NB4 (cell line): ENCODE data around the gene DNMBP.
"Not testable (repeated sequence)": the region's sequence is repeated elsewhere in the genome, so short reads cannot be mapped to it uniquely, and the experiment has no call there.

Experiments
- MYC ChIP-seq: IDR thresholded peaks from 2 replicates; pipeline ENCODE4 v1.6.1; 2011; ENCODE audit warnings: low read depth, low read length
- POLR2A ChIP-seq: IDR thresholded peaks from 2 replicates; pipeline ENCODE4 v1.6.1; 2011; ENCODE audit warnings: mild to moderate bottlenecking; ENCODE audit not compliant: insufficient read length; ENCODE audit errors: extremely low read depth
- TF ChIP-seq, protein P1 (sequence below): IDR thresholded peaks from one replicate; pipeline ENCODE4 v1.5.1; 2012; ENCODE audit warnings: low read depth, low read length

DNA sequence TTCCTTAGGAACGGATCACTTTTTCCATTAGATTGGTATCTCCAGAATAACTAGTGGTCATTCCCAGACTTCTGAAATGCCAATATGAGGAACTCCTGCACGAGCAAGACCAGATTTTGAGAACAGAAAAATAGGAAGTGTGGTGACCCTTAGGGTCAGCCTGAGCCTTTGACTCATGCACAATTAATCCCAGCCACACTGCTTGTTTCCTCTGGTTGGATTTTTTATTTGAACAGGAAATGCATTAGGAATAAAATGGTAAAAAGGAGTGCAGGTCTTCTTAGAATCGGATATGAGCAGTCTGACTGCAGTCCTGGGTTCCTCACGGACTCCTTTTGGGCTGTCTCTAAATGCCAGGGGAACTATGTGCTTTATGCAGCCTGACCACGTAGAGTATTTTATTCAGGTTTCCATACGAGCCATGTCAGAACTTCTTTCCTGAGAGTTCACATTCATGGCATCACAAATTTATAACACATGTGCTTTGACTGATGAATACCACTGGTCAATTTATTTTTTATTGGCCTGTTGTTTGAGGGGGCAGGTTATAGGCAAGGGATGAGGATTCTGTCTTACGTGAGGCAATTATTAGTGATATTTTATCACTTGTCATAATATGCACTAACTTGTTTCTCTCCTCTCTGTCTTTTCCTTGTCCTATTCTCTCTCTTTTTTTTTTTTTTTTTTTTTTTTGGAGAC is 46.1 kb downstream of the DNMBP start:
- TF ChIP-seq, protein P1, sequence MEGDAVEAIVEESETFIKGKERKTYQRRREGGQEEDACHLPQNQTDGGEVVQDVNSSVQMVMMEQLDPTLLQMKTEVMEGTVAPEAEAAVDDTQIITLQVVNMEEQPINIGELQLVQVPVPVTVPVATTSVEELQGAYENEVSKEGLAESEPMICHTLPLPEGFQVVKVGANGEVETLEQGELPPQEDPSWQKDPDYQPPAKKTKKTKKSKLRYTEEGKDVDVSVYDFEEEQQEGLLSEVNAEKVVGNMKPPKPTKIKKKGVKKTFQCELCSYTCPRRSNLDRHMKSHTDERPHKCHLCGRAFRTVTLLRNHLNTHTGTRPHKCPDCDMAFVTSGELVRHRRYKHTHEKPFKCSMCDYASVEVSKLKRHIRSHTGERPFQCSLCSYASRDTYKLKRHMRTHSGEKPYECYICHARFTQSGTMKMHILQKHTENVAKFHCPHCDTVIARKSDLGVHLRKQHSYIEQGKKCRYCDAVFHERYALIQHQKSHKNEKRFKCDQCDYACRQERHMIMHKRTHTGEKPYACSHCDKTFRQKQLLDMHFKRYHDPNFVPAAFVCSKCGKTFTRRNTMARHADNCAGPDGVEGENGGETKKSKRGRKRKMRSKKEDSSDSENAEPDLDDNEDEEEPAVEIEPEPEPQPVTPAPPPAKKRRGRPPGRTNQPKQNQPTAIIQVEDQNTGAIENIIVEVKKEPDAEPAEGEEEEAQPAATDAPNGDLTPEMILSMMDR: not testable (repeated sequence)
- TF ChIP-seq POLR2A, MYC: not testable (repeated sequence)
